ENCODE results near the gene TYSND1. TPM values are rescaled to one million over a fixed set of nuclear protein-coding genes. Genes with fewer than 3 reads are reported as not detected.
"Not testable (repeated sequence)": the region's sequence is repeated elsewhere in the genome, so short reads cannot be mapped to it uniquely, and the experiment has no call there.

TYSND1 gene
- total RNA-seq, 2 donors from 2014 or later: 11.8 to 13.8 TPM

GRCh38 chr10:70106958-70107791 is 39.3 kb downstream of the TYSND1 start:
- Mint-ChIP-seq H3K27me3 (ENCODE audit: low read depth) (no peaks in the 10 kb centered on the region), H3K27ac (no peak overlapping the region), H3K4me1 (ENCODE audit: low read depth) (no peaks in the 10 kb centered on the region), H3K36me3 (ENCODE audit: insufficient read depth in 2 of 2) (no peaks in the 10 kb centered on the region), H3K9me3 (no peaks in the 10 kb centered on the region), H3K4me3 (no peak overlapping the region)
- ATAC-seq (replicated peaks in 1 of 2) (peak; percentile 48 to 51), DNase-seq (peak; percentile 10 to 12)

GRCh38 chr10:70101668-70102067 is 44.8 kb downstream of the TYSND1 start:
- no peak for DNase-seq
- H3K4me1 Mint-ChIP-seq (ENCODE audit: low read depth): no peaks in the 10 kb centered on the region
- H3K27ac Mint-ChIP-seq: no peak overlapping the region
- no peak overlapping the region for H3K4me3 Mint-ChIP-seq
- ATAC-seq (replicated peaks in 1 of 2): no peak
- no peaks in the 10 kb centered on the region for H3K27me3 Mint-ChIP-seq (ENCODE audit: low read depth)
- no peaks in the 10 kb centered on the region for H3K36me3 Mint-ChIP-seq (ENCODE audit: insufficient read depth in 2 of 2)
- H3K9me3 Mint-ChIP-seq: no peaks in the 10 kb centered on the region

- not testable (repeated sequence) for H3K4me1 Mint-ChIP-seq (ENCODE audit: low read depth); ATAC-seq (replicated peaks in 1 of 2); H3K36me3 Mint-ChIP-seq (ENCODE audit: insufficient read depth in 2 of 2); H3K9me3 Mint-ChIP-seq; H3K27me3 Mint-ChIP-seq (ENCODE audit: low read depth); DNase-seq; H3K4me3 Mint-ChIP-seq; H3K27ac Mint-ChIP-seq
These were observed 45.4 kb downstream of the TYSND1 start for GRCh38 chr10:70101068-70101562.

- H3K4me3 Mint-ChIP-seq: no peak overlapping the region
- no peak for DNase-seq
- peaks cover 0 to under 1% of the 10 kb centered on the region in 2 donors for H3K36me3 Mint-ChIP-seq (ENCODE audit: insufficient read depth in 2 of 2)
- ATAC-seq (replicated peaks in 1 of 2): no peak
- H3K27me3 Mint-ChIP-seq (ENCODE audit: low read depth): no peaks in the 10 kb centered on the region
- no peaks in the 10 kb centered on the region for H3K9me3 Mint-ChIP-seq
- H3K4me1 Mint-ChIP-seq (ENCODE audit: low read depth): peaks cover 17% of the 10 kb centered on the region
- no peak overlapping the region for H3K27ac Mint-ChIP-seq
These were observed 48.2 kb downstream of the TYSND1 start for GRCh38 chr10:70098271-70098670.

- DNase-seq: no peak
- Mint-ChIP-seq H3K27me3 (ENCODE audit: low read depth) (no peaks in the 10 kb centered on the region), H3K36me3 (ENCODE audit: insufficient read depth in 2 of 2) (peaks cover 0 to 2% of the 10 kb centered on the region in 2 donors), H3K4me1 (ENCODE audit: low read depth) (peaks cover 26% of the 10 kb centered on the region), H3K27ac (no peak overlapping the region), H3K9me3 (no peaks in the 10 kb centered on the region), H3K4me3 (no peak overlapping the region)
- ATAC-seq (replicated peaks in 1 of 2): no peak
These were observed 49.0 kb downstream of the TYSND1 start for GRCh38 chr10:70097459-70097858.

GRCh38 chr10:70096705-70097420 is 49.6 kb downstream of the TYSND1 start:
- no peak for ATAC-seq (replicated peaks in 1 of 2)
- Mint-ChIP-seq H3K27me3 (ENCODE audit: low read depth) (no peaks in the 10 kb centered on the region), H3K36me3 (ENCODE audit: insufficient read depth in 2 of 2) (peaks cover 0 to 2% of the 10 kb centered on the region in 2 donors), H3K4me1 (ENCODE audit: low read depth) (peaks cover 32% of the 10 kb centered on the region), H3K9me3 (no peaks in the 10 kb centered on the region), H3K27ac (no peak overlapping the region), H3K4me3 (no peak overlapping the region)
- no peak for DNase-seq

- peaks cover 0 to 2% of the 10 kb centered on the region in 2 donors for H3K36me3 Mint-ChIP-seq (ENCODE audit: insufficient read depth in 2 of 2)
- H3K27ac Mint-ChIP-seq: no peak overlapping the region
- H3K27me3 Mint-ChIP-seq (ENCODE audit: low read depth): no peaks in the 10 kb centered on the region
- no peak for DNase-seq
- ATAC-seq (replicated peaks in 1 of 2): no peak
- peaks cover 37% of the 10 kb centered on the region for H3K4me1 Mint-ChIP-seq (ENCODE audit: low read depth)
- H3K9me3 Mint-ChIP-seq: no peaks in the 10 kb centered on the region
- H3K4me3 Mint-ChIP-seq: no peak overlapping the region
These were observed 50.3 kb downstream of the TYSND1 start for GRCh38 chr10:70096016-70096704.

GRCh38 chr10:70094250-70094649 is 52.2 kb downstream of the TYSND1 start:
- Mint-ChIP-seq H3K27ac (no peak overlapping the region), H3K4me3 (peak overlapping the region; percentile 78 to 95), H3K36me3 (ENCODE audit: insufficient read depth in 2 of 2) (peaks cover 0 to 2% of the 10 kb centered on the region in 2 donors), H3K27me3 (ENCODE audit: low read depth) (no peaks in the 10 kb centered on the region), H3K4me1 (ENCODE audit: low read depth) (peaks cover 37% of the 10 kb centered on the region), H3K9me3 (no peaks in the 10 kb centered on the region)
- DNase-seq (no peak), ATAC-seq (replicated peaks in 1 of 2) (no peak)

GRCh38 chr10:70093335-70093944 is 53.1 kb downstream of the TYSND1 start:
- Mint-ChIP-seq H3K9me3 (no peaks in the 10 kb centered on the region), H3K27me3 (ENCODE audit: low read depth) (no peaks in the 10 kb centered on the region), H3K36me3 (ENCODE audit: insufficient read depth in 2 of 2) (peaks cover 0 to 2% of the 10 kb centered on the region in 2 donors), H3K27ac (peak overlapping the region; percentile 7), H3K4me1 (ENCODE audit: low read depth) (peaks cover 37% of the 10 kb centered on the region), H3K4me3 (peak overlapping the region; percentile 78 to 95)
- ATAC-seq (replicated peaks in 1 of 2) (peak; percentile 89 to 90), DNase-seq (peak; percentile 28)

- H3K36me3 Mint-ChIP-seq (ENCODE audit: insufficient read depth in 2 of 2): peaks cover 0 to 2% of the 10 kb centered on the region in 2 donors
- DNase-seq (no peak), ATAC-seq (replicated peaks in 1 of 2) (peak; percentile 4 to 22)
- H3K9me3 Mint-ChIP-seq: no peaks in the 10 kb centered on the region
- H3K27me3 Mint-ChIP-seq (ENCODE audit: low read depth): no peaks in the 10 kb centered on the region
- H3K27ac Mint-ChIP-seq: peak overlapping the region; percentile 98
- H3K4me3 Mint-ChIP-seq: peak overlapping the region; percentile 78 to 95
- H3K4me1 Mint-ChIP-seq (ENCODE audit: low read depth): peaks cover 37% of the 10 kb centered on the region
These were observed 54.1 kb downstream of the TYSND1 start for GRCh38 chr10:70092389-70092718.

- Mint-ChIP-seq H3K27me3 (ENCODE audit: low read depth) (no peaks in the 10 kb centered on the region), H3K4me1 (ENCODE audit: low read depth) (peaks cover 37% of the 10 kb centered on the region), H3K36me3 (ENCODE audit: insufficient read depth in 2 of 2) (peaks cover 0 to 2% of the 10 kb centered on the region in 2 donors), H3K4me3 (no peak overlapping the region), H3K27ac (no peak overlapping the region), H3K9me3 (no peaks in the 10 kb centered on the region)
- ATAC-seq (replicated peaks in 1 of 2) (no peak), DNase-seq (no peak)
These were observed 55.5 kb downstream of the TYSND1 start for GRCh38 chr10:70090951-70091350.

GRCh38 chr10:70090013-70090412 is 56.5 kb downstream of the TYSND1 start:
- H3K4me1 Mint-ChIP-seq (ENCODE audit: low read depth): peaks cover 37% of the 10 kb centered on the region
- H3K4me3 Mint-ChIP-seq: no peak overlapping the region
- peaks cover 0 to 2% of the 10 kb centered on the region in 2 donors for H3K36me3 Mint-ChIP-seq (ENCODE audit: insufficient read depth in 2 of 2)
- no peaks in the 10 kb centered on the region for H3K27me3 Mint-ChIP-seq (ENCODE audit: low read depth)
- ATAC-seq (replicated peaks in 1 of 2) (no peak), DNase-seq (no peak)
- H3K9me3 Mint-ChIP-seq: no peaks in the 10 kb centered on the region
- H3K27ac Mint-ChIP-seq: no peak overlapping the region

Measured in activated T-cell treated with anti-CD3 and anti-CD28 coated beads, Interleukin-2, amount 50 U/mL, for 72 hours (primary cell).